HG03066 (cell line): ENCODE measurements around the gene SRRT.
"Not testable (repeated sequence)": the region's sequence is repeated elsewhere in the genome, so short reads cannot be mapped to it uniquely, and the experiment has no call there.

Experiments
- ATAC-seq: cut with Tn5 transposase; IDR thresholded peaks from one replicate; pipeline ENCODE4 v1.9.1; 2021; ENCODE audit warnings: low read depth; ENCODE audit not compliant: unreplicated experiment

The SRRT gene

GRCh38 chr7:100893910-100894721, 19.2 kb downstream of the SRRT start:
- ATAC-seq = no peak

GRCh38 chr7:100894860-100895700, 20.2 kb downstream of the SRRT start:
- no peak for ATAC-seq

DNA sequence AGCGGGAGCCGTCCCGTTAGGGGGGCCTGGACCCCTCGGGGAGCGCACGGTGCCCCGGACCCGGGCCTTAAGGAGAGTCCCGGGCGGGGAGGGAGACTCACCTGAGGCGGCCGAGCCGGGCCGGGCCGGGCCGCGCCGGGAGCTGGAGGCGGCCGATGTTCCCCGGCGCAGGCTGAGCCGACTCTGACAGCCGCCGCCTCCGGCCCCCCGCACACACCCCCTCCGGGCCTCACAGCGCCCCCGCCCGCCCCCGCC, 20.7 kb downstream of the SRRT start, which contains the start of gene ACHE:
TSS of gene ACHE (minus strand) at position 188 of the 255 bp plus-strand sequence. CDS start 1,656 bp downstream, outside the sequence.
- ATAC-seq = no peak

DNA sequence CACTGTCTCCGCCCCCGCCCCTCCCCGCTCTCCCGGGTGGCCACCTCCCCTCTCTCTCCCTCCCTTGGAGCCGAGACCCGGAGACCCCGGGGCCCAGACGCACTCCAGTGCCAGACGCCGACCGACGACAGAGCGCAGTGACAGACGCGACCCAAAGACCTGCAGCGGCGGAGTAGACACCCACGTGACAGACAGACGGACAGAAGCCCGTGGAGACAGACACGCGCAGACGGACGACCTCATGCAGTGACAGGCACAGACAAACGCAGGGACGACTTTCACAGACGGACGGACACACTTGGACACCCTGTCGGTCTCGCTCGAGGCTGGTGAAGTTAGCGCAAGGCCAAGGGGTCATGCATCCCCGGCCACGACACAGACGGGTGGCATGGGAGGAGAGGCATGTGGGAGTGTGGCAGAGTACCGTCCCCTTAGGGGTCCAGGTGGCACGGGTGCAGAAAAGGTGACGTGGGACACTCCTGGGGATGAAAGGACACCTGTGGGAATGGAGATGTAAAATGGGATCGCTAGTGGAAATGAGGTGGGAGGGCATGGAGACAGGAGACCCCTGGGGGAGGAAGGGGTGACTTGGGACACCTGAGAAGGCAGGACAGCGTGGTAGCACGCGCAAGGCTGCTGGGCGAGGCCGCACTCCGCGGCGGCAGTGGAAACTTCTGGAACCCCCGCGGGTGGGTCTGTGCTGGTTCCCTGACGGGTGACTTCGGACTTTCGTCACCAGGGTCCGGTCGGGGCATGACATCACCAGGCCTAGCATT, 21.2 kb downstream of the SRRT start:
- no peak for ATAC-seq

GRCh38 chr7:100896732-100897608, 22.1 kb downstream of the SRRT start:
- no peak for ATAC-seq

- ATAC-seq = no peak
These were observed 23.0 kb downstream of the SRRT start for GRCh38 chr7:100897772-100898454.

- ATAC-seq = no peak
These were observed 24.5 kb downstream of the SRRT start for GRCh38 chr7:100899432-100899831.

GRCh38 chr7:100900978-100901377, 26.1 kb downstream of the SRRT start:
- no peak for ATAC-seq

DNA sequence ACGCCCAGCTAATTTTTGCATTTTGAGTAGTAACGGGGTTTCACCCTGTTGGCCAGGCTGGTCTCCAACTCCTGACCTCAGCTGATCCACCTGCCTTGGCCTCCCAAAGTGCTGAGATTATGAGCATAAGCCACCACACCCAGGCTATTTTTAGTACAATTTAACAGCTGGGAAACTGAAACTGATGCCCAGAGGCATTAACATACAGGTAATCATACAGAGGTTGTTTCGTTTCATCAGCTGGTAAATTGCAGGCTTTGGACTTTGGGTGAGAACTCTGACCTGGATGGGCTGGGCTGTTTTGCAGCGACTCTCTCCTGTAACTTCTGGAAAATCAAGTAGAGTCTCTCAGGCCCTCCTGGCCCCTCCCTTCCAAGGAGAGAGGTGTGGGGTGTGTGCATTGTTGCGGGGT, 27.0 kb downstream of the SRRT start:
- ATAC-seq = no peak

DNA sequence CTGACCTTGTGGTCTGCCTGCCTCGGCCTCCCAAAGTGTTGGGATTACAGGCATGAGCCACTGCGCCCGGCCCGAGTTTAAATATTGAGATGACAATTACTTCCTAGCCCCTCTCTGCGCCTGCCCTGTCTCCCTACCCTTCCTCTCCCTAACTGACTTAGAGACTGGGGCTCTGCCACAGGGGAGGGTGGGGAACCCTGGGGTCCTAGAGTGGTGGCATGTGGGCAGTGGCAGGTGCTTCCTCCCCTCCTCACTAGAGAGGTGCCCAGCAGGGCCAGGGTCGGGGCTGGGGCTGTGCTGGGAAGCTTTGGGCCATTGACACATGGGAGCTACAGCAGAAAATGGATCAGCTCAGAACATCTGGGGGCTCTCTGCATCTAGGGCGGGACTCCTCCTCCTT, 27.7 kb downstream of the SRRT start:
- ATAC-seq = no peak

DNA sequence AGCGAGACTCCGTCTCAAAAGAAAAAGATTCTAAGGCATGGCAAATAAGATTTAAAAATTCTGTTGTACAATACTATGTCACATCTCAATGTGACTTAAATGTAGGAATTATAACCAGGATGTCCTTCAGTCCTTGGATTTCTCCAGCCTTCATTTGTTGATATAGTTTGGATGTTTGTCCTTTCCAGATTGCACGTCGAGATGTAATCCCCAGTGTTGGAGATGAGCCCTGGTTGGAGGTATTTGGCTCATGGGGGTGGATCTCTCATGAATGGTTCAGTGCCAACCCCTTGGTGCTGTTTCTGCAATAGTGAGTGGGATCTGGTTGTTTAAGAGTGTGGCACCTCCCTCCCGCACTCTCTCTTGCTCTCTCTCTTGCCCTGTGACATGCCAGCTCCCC, 33.6 kb downstream of the SRRT start:
- ATAC-seq = no peak

- ATAC-seq = not testable (repeated sequence)
These were observed 35.5 kb downstream of the SRRT start for GRCh38 chr7:100910443-100910842.

DNA sequence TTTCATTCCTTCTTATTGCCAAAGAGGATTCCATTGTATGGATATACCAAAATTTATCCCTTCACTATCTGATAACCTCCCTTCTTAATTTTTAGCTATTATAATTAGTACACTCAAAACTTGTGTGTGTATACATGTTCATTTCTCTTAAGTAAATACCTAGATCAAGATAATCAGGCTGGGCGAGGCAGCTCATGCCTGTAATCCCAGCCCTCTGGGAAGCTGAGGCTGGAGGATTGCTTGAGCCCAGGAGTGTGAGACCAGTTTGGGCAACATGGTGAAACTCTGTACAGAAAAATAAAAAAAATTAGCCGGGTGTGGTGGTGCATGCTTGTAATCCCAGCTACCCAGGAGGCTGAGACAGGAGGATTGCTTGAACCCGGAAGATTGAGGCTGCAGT, 36.6 kb downstream of the SRRT start:
- no peak for ATAC-seq

GRCh38 chr7:100914208-100914878, 39.4 kb downstream of the SRRT start:
- ATAC-seq = no peak

GRCh38 chr7:100914879-100915447, 40.1 kb downstream of the SRRT start:
- ATAC-seq = no peak

DNA sequence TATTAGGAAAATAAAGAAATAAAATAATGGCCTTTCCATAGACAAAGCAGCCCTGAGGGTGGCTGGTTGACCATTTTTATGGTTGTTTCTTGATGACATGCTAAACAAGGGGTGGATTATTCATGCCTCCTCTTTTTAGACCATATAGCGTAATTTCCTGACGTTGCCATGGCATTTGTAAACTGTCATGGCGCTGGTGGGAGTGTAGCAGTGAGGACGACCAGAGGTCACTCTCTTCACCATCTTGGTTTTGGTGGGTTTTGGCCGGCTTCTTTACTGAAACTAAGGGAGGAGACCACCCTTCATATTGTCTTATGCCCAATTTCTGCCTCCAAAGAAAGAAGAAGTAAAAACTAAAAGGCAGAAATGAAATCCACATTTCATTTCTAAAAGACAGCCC, 44.4 kb downstream of the SRRT start:
- not testable (repeated sequence) for ATAC-seq

GRCh38 chr7:100919779-100920437, 45.0 kb downstream of the SRRT start:
- not testable (repeated sequence) for ATAC-seq

GRCh38 chr7:100921039-100921438, 46.1 kb downstream of the SRRT start:
- ATAC-seq = no peak
